ENCODE measurements around the gene FKBP1A. TPM values are rescaled to one million over a fixed set of nuclear protein-coding genes. Genes with fewer than 3 reads are reported as not detected.
"Not testable (repeated sequence)": the region's sequence is repeated elsewhere in the genome, so short reads cannot be mapped to it uniquely, and the experiment has no call there.

The FKBP1A gene
- total and polyA plus RNA-seq, 10 of the 15 experiments (the other 5 are each of a cell fraction or from before 2014, with no cell fraction given) = 103 to 687 (median 254) TPM

DNA sequence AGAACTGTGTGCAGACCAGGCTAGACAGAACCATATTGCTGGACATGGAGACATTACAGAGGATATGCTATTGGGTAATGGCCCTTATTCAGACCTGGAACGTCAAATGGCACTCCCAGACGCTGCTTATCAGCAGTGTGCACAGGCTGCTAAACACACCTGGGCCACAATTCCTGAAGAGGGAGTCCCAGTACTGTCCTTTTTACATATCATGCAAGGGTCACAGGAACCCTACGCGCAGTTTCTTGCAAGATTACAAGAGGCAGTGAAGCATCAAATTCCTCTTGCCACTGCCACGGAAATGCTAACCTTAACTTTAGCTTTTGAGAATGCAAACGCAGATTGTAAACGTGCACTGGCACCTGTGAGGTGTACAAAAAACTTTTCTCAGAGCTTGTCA, 5.3 kb upstream of the FKBP1A start:
- H3K4me3 ChIP-seq; ATAC-seq; in situ Hi-C loops (cut with MboI); POLR2A ChIA-PET; FAIRE-seq; H3K27me3 ChIP-seq (replicated peaks in 1 of 2; ENCODE audit: control insufficient read depth in 2 of 2, insufficient read depth in 2 of 2, low read length in 1 of 2); H3K27ac ChIP-seq (ENCODE audit: control insufficient read depth, insufficient read depth); H3K9me3 ChIP-seq (replicated peaks; ENCODE audit: control insufficient read depth, insufficient read depth, low read length); H3K4me1 ChIP-seq (ENCODE audit: control insufficient read depth, insufficient read depth, low read length); H3K4me2 ChIP-seq (ENCODE audit: control insufficient read depth, insufficient read depth); DNase-seq (ENCODE audit: low read depth, low spot score); H4K20me1 ChIP-seq (ENCODE audit: control insufficient read depth, insufficient read depth); H2AFZ ChIP-seq (ENCODE audit: control insufficient read depth, low read depth, low read length); H3K9ac ChIP-seq (ENCODE audit: control insufficient read depth, insufficient read depth, low read length); BruUV-seq (replicated peaks); H3K79me2 ChIP-seq (ENCODE audit: control insufficient read depth, insufficient read depth, low read length); H3K36me3 ChIP-seq (ENCODE audit: control insufficient read depth in 2 of 2, insufficient read depth in 2 of 2, low read length in 1 of 2): not testable (repeated sequence)
- TF ChIP-seq RAD21 (IDR thresholded peaks at IDR 0.05; ENCODE audit: insufficient read depth, low read depth, low read length) = peak; percentile 38; the same call in 1 of the 2 replicates
- TF ChIP-seq, protein P1, sequence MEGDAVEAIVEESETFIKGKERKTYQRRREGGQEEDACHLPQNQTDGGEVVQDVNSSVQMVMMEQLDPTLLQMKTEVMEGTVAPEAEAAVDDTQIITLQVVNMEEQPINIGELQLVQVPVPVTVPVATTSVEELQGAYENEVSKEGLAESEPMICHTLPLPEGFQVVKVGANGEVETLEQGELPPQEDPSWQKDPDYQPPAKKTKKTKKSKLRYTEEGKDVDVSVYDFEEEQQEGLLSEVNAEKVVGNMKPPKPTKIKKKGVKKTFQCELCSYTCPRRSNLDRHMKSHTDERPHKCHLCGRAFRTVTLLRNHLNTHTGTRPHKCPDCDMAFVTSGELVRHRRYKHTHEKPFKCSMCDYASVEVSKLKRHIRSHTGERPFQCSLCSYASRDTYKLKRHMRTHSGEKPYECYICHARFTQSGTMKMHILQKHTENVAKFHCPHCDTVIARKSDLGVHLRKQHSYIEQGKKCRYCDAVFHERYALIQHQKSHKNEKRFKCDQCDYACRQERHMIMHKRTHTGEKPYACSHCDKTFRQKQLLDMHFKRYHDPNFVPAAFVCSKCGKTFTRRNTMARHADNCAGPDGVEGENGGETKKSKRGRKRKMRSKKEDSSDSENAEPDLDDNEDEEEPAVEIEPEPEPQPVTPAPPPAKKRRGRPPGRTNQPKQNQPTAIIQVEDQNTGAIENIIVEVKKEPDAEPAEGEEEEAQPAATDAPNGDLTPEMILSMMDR (IDR thresholded peaks at IDR 0.05 in 2 of 3, conservative IDR thresholded peaks at IDR 0.05 in 1 of 3; ENCODE audit: control insufficient read depth in 2 of 3, extremely low read depth in 1 of 3, insufficient read depth in 1 of 3, low read depth in 3 of 3, low read length in 3 of 3) = 0 out of 6 replicates have a peak, but pooled peaks of 2 of the 3 experiments have one; percentile 3 to 6
- intact Hi-C loops (cut with micrococcal nuclease; ENCODE audit: unreplicated experiment) = loop anchor here (5.0 kb wide), 1 partner anchor 86 kb away; no protein-coding TSS in a partner anchor
- RAD21 ChIA-PET (ENCODE audit: unreplicated experiment) = interaction anchor here (0.8 to 2.1 kb wide), 5 partner anchors 14 to 106 kb away, joined by 3 to 8 read pairs (median 3); no protein-coding TSS in a partner anchor
- SMC1A ChIA-PET (ENCODE audit: uncharacterized antibody, unreplicated experiment) = interaction anchor here (0.8 to 2.1 kb wide), 5 partner anchors 23 to 83 kb away, joined by 3 to 11 read pairs (median 3); no protein-coding TSS in a partner anchor
- WGBS (ENCODE audit: insufficient coverage, insufficient replicate concordance, low lambda C conversion rate, missing lambda C conversion rate) = 2% methylated on average over 7 of the region's 7 CpGs
- CTCF ChIA-PET = interaction anchor here (0.8 to 4.3 kb wide), 12 partner anchors 9 to 111 kb away, joined by 3 to 16 read pairs (median 6); no protein-coding TSS in a partner anchor

DNA sequence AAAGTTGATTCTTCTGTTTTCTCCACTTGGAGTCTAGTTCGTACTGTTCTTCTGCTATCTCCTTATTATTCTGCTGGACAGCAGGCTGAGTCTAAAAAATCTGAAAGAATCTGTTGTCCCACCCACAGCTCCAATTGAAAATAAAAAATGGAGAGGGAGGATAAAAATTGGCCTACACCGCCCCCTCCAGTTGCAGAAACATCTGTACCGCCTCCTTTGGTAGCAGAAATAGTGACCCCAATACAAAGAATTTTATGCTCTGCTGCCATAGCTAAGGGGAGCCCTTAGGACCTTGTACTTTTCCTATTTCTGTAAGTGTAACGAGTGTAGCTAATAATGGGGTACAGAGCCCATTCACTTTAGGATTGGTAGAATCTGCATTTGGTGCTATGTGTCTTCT, 4.9 kb upstream of the FKBP1A start:
- no peak for TF ChIP-seq ATF7 (IDR thresholded peaks at IDR 0.05; ENCODE audit: low read depth)
- TF ChIP-seq, protein P1 (IDR thresholded peaks at IDR 0.05 in 2 of 3, conservative IDR thresholded peaks at IDR 0.05 in 1 of 3; ENCODE audit: control insufficient read depth in 2 of 3, extremely low read depth in 1 of 3, insufficient read depth in 1 of 3, low read depth in 3 of 3, low read length in 3 of 3) = peak; percentile 8 to 34 (median 11); a peak in 4 of 6 replicates
- TF ChIP-seq SMC3 (IDR thresholded peaks at IDR 0.05; ENCODE audit: borderline replicate concordance, low read length) = peak; percentile 36; the same call in 1 of the 2 replicates
- peak; percentile 50; the same call in 1 of the 2 replicates for TF ChIP-seq RAD21 (IDR thresholded peaks at IDR 0.05; ENCODE audit: insufficient read depth, low read depth, low read length)
- Histone ChIP-seq H3K4me3 (no peak overlapping the region), H3K27ac (ENCODE audit: control insufficient read depth, insufficient read depth) (no peak overlapping the region), H4K20me1 (ENCODE audit: control insufficient read depth, insufficient read depth) (no peaks in the 10 kb centered on the region), H3K36me3 (ENCODE audit: control insufficient read depth in 2 of 2, insufficient read depth in 2 of 2, low read length in 1 of 2) (no peaks in the 10 kb centered on the region), H3K4me2 (ENCODE audit: control insufficient read depth, insufficient read depth) (no peak overlapping the region), H2AFZ (ENCODE audit: control insufficient read depth, low read depth, low read length) (no peak overlapping the region), H3K9me3 (replicated peaks; ENCODE audit: control insufficient read depth, insufficient read depth, low read length) (no peaks in the 10 kb centered on the region), H3K27me3 (replicated peaks in 1 of 2; ENCODE audit: control insufficient read depth in 2 of 2, insufficient read depth in 2 of 2, low read length in 1 of 2) (no peaks in the 10 kb centered on the region; a peak in 2 of 4 replicates), H3K79me2 (ENCODE audit: control insufficient read depth, insufficient read depth, low read length) (peaks cover 2% of the 10 kb centered on the region), H3K4me1 (ENCODE audit: control insufficient read depth, insufficient read depth, low read length) (peaks cover 4% of the 10 kb centered on the region; the same call in 1 of the 2 replicates), H3K9ac (ENCODE audit: control insufficient read depth, insufficient read depth, low read length) (no peak overlapping the region)
- DNase-seq (ENCODE audit: low read depth, low spot score) = no peak
- ChIA-PET SMC1A (ENCODE audit: uncharacterized antibody, unreplicated experiment) (interaction anchor here (0.8 to 2.1 kb wide), 7 partner anchors 23 to 85 kb away, joined by 3 to 11 read pairs (median 3); partner anchors contain the start of gene SDCBP2), RAD21 (ENCODE audit: unreplicated experiment) (interaction anchor here (0.7 to 2.1 kb wide), 6 partner anchors 14 to 106 kb away, joined by 3 to 8 read pairs (median 3); no protein-coding TSS in a partner anchor), CTCF (interaction anchor here (0.7 to 4.3 kb wide), 15 partner anchors 9 to 111 kb away, joined by 3 to 16 read pairs (median 5); no protein-coding TSS in a partner anchor), POLR2A (no interaction called here)
- ATAC-seq = no peak
- intact Hi-C loops (cut with micrococcal nuclease; ENCODE audit: unreplicated experiment) (loop anchor here (5.0 kb wide), 1 partner anchor 85 kb away; no protein-coding TSS in a partner anchor), in situ Hi-C loops (cut with MboI) (no loop called here)
- FAIRE-seq = no peak
- 42% methylated on average over 4 of the region's 4 CpGs for WGBS (ENCODE audit: insufficient coverage, insufficient replicate concordance, low lambda C conversion rate, missing lambda C conversion rate)
- no TSS peak for BruUV-seq (replicated peaks)

Measured in GM12878 (cell line).